ENCODE measurements around the gene NOX1.

- TF ChIP-seq POLR2A (IDR thresholded peaks at IDR 0.05) = no peak
- no peak for TF ChIP-seq CTCF (IDR thresholded peaks at IDR 0.05)
Observed at GRCh38 chrX:100850317-100850716, 23.8 kb downstream of the NOX1 start.

Data from gastroesophageal sphincter (tissue), 3 donors.